G401.6 (cell line): Measurements from ENCODE around the gene GBGT1.

Source experiments
- FAIRE-seq: peaks from 2 replicates; lab custom pipeline; 2012; peaks lifted over from hg19 to GRCh38; lab: Jason Lieb, UNC

GBGT1 gene

DNA sequence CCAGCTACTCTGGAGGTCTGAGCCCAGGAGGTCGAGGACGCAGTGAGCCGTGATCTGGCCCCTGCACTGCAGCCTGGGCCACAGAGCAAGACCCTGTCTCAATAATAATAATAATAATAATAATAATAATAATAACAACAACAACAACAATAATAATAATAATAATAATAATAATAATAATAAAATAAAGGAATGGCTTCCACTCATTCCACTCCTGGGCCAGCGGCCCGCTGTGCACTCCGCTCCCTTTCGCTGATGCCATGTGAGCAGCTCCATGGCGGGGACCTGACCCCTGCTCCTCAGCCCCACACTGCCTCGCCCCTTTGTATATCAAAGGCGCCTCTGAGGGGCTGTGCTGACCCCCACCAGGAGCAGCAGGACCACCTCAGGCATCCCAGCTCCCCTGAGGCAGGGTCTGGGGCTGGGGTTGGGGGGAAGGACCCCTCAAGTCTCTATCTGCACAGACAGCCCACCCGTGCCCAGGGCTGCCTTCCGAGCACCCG lies 20.0 kb downstream of the GBGT1 start:
- no peak for FAIRE-seq

GRCh38 chr9:133142684-133143622 lies 20.8 kb downstream of the GBGT1 start:
- FAIRE-seq = no peak

GRCh38 chr9:133141833-133142595 lies 21.7 kb downstream of the GBGT1 start:
- FAIRE-seq = no peak

- no peak for FAIRE-seq
Measured at GRCh38 chr9:133140606-133141005, 23.1 kb downstream of the GBGT1 start.

DNA sequence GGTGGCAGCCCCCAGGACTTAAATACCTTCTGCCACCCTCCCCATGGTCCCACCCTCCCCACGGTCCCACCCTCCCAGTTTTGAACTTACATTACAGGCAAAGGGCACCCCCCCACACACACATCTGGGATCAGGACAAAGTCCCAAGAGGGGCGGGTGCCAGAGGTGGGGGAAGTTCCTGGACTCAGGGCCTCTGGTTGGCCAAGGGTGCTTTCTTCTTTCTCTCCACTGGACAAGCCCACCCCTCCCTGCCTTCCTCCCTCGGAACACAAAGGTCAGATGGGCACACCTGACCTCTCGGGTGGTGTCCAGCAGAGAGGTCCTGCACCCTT lies 23.6 kb downstream of the GBGT1 start:
- no peak for FAIRE-seq

GRCh38 chr9:133139246-133140173 lies 24.2 kb downstream of the GBGT1 start:
- no peak for FAIRE-seq

DNA sequence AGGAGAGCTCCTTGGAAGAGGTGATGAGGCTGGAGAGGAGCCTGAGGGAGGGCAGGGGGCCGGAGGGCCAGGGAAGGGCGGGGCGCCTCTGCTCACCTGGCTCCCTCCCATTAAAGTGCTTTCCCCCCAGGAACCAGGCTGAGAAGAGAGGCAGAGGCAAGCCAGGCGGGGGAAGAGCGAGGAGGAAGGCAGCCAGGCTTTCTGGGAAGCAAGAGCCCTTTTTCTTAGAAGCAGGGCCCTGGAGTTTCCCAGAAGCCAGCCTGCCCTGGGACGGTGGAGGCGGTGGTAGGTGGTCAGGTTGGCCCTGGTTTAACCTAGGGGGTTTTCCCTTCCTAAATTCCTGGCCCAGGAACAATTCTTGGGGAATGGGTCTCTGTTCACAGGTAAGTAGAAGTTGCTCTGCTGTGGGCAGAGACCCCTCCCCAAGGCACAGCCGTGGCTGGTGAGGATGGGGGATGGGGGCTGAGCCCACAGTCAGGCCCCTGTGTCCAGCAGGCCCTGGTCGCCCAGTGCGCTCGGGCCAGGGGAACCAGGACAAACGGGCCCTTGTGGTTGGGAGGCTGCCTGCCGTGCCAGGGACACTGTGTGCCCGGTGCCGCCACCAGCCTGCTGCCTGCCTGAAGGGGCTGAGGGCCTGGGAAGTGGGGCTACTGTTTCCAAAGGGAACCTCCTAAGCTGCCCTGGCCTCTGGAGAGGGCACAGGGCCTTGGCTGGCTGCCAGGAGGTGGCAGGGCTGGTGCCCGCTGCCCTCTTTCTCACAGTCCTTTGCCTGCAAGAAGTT lies 26.1 kb downstream of the GBGT1 start:
- FAIRE-seq = no peak

DNA sequence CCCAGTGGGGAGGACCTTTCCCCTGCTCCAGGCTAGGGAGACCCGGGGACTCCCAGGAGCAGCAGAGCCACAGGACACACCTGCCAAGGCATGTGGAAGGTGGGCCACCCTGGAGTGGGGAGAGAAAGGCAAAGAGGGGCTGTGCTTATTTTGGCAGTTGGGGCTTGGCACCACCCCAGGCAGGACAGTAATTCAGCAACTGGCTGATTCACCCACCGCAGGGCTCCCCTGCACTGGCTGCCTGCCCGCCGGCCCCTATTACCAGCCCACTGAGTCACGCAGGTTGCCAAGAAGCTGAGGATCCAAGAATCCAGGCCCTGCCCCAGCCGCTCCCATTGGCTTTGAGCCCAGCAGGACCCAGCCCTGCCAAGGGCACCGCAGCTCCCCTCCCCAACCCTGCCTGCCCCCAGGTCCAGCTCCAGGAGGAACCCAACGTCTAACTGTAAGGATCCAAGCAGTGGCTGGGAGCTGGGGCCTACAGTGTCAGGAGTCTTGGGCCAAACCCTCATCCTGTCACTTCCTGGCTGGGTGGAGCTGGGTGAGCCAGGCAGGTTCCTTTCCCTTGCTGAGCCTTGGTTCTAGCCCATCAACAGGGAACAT lies 28.5 kb downstream of the GBGT1 start:
- no peak for FAIRE-seq

DNA sequence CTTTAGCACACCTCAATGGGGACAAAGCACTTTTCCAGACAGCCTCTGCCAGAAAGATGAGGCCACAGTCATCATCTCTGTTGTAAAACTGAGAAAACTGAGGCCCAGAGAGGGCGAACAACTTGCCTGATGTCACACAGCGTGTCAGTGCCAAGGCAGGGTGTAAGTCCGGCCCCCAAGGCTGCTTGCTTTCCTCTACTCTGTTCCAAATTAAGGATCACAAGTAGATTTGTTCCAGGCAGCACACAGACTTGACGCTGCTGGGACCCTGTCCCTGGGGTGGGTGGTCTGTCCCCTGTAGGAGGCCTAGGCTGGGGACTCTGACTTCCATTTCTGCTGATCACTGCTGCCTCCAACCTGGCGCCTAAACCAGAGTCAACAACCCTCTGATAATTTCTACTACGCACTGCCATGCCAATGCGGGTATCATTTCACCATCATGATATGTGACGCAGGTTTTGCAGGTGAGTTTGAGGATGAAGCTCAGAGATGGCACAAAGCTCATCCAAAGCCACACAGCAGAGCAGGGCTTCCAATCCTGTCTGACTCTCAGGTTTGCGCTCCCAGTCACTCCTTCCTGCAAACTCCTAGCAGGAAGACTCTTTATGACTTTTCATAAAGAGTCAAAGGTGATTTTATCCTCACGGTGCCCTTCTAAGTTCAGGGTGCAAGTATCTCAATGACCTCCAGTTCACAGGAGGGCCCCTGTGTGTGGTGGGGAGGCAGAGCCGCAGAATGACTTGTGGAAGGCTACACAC lies 29.1 kb downstream of the GBGT1 start:
- no peak for FAIRE-seq

DNA sequence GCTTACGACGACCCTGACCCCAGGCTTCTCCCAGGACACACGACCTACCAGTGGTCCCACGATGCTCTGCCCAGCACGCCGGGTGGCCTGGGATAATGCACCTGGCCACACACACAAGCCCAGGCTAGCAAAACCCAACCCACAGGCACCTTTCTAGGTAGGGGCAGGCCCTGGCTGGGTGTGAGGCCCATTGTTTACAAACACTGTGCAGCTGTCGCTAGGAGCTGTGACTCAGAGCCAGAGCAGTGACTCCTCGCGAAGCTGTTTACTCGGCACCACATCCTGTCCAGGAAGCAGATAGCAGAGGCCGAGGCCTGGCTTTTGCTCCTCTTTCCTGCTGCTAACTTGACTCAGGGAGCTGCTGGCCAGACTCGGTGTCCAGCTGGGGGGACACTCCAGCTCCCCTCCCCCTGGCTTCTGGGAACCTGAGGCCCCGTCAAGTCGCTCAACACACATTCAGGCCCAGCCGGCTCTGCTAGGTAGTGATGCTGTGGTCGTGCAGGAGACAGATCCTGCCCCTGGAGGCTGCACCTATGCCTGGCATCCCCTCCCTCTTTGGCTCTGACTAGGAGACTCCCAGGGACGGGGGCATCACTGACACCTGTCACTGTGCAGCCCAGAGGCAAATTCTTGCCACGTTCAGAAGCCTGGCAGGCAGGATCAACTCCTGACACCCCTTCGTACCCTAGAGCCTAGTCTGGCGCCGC lies 29.9 kb downstream of the GBGT1 start:
- FAIRE-seq = no peak

- no peak for FAIRE-seq
Measured at GRCh38 chr9:133132174-133132573, 31.5 kb downstream of the GBGT1 start.

GRCh38 chr9:133131506-133131905 lies 32.2 kb downstream of the GBGT1 start:
- no peak for FAIRE-seq

GRCh38 chr9:133130685-133131244 lies 32.9 kb downstream of the GBGT1 start:
- FAIRE-seq = no peak

DNA sequence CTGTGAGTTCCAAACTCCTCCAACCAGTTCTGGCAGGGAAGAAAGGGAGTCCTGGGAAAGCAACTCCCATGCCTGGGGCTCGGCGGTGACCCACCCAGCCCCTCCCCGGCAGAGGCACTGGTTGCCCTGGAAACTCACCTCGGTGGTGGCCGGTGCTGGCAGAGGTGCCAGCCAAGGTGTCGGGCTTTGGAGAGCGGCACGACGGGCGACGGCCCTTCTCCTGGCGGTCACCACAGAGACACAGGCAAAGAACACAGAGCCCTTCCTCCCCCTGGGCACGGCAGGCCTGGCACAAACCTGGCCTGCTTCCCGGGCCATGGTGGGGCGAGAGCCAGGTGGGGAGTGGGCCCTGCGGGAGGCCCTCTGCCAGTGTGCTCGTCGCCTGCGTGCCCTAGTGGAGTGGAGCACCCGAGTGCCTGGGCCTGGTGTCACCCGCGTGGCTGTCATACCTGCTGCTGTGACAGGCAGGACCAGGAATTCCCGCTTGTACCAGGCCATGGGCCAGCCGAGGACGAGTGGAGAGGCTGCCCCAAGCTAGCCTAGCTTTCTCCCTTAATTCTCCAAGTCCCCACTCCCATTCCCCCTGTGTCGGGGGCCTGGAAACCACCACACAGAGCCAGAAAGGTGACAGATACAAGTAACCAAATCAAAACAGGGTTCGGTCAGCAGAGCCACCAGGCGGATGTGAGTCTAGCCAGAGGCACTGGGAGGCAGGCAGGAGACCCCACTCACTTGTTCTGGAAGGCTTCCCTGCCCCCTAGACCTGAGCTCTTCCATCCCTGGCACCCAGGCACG lies 34.5 kb downstream of the GBGT1 start:
- FAIRE-seq = no peak

- FAIRE-seq = no peak
Measured at GRCh38 chr9:133128152-133128551, 35.6 kb downstream of the GBGT1 start.

DNA sequence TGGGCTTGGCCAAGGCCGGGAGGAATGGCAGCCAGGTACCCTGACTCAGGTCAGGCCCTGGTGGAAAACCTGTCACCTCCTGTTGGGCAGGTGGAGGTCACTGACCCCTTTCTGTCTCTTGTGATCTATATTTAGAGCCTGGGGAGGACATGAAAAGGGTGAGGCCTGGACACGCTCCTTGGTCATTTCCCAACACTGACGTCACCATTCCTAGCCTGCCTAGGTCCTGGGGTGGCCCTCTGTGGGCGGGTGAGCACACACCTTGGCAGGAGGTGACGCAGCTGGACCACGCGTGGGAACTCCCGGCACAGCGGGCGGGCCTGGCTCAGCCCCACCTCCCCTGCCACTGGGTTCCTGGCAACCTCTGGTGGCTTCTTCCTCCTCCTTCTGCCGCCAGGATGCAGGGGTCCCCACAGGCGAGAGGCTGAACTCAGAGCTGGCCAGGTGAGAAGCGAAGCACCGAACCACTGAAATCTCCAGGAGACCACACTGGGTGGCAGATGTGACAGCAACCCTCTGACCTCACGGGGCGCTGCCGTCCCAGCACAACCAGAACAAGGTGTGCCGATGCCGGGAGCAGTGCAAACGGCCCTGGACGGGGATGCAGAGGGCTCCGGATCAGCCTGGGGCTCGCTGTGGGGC lies 36.3 kb downstream of the GBGT1 start:
- FAIRE-seq = no peak

DNA sequence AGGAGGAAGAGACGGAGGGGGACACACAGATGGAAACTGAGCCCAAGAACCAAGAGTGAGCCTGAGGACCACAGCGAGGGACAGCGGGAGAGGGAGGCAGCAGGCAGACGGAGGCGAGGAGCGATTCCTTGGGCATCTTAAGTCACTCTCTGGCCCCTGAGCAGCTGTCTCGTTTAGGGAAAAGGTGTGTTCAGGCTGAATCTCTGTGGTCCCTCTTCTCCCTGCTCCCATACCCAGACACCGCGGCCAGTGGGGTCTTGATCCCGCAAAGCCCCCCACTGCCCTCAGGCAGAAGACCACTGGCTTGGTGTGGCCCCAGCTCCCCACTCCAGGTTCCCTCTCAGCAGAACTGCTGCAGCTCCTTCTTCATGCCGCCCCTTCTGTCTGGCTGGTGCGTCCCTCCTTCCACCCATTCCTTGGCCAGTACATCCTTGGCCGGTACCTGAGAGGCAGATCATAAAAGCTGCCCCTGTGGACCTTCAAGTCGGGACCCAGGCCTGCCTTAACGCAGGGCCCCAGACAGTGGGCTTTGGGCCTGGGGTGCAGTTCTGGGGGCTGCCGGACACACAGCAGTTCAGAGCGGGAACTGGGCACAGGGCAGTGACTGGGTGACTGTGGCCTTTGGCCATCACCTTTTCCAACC lies 36.9 kb downstream of the GBGT1 start:
- FAIRE-seq = no peak
